T-helper 1 cell treated with Interleukin-12 subunit alpha and Interleukin-12 subunit beta and Interleukin-4 antibody, amounts not matched to agents 30 μg/mL and 1 μg/mL, for 36 hours (primary cell): Measurements from ENCODE around the gene PPP1R7.

Experiments
- H3K27ac Mint-ChIP-seq: one replicate; pipeline ENCODE4 v1.8.0; 2021; ENCODE audit warnings: mild to moderate bottlenecking, mixed read lengths
- H3K27me3 Mint-ChIP-seq: one replicate; pipeline ENCODE4 v1.8.0; 2021; ENCODE audit warnings: low read depth, mixed read lengths
- H3K36me3 Mint-ChIP-seq: one replicate; pipeline ENCODE4 v1.8.0; 2021; ENCODE audit warnings: low read depth, mixed read lengths
- H3K4me1 Mint-ChIP-seq: one replicate; pipeline ENCODE4 v1.8.0; 2021; ENCODE audit warnings: low read depth, mixed read lengths
- H3K4me3 Mint-ChIP-seq: one replicate; pipeline ENCODE4 v1.8.0; 2021; ENCODE audit warnings: mild to moderate bottlenecking, moderate library complexity, mixed read lengths
- H3K9me3 Mint-ChIP-seq: one replicate; pipeline ENCODE4 v1.8.0; 2021; ENCODE audit warnings: mixed read lengths

PPP1R7 gene

DNA sequence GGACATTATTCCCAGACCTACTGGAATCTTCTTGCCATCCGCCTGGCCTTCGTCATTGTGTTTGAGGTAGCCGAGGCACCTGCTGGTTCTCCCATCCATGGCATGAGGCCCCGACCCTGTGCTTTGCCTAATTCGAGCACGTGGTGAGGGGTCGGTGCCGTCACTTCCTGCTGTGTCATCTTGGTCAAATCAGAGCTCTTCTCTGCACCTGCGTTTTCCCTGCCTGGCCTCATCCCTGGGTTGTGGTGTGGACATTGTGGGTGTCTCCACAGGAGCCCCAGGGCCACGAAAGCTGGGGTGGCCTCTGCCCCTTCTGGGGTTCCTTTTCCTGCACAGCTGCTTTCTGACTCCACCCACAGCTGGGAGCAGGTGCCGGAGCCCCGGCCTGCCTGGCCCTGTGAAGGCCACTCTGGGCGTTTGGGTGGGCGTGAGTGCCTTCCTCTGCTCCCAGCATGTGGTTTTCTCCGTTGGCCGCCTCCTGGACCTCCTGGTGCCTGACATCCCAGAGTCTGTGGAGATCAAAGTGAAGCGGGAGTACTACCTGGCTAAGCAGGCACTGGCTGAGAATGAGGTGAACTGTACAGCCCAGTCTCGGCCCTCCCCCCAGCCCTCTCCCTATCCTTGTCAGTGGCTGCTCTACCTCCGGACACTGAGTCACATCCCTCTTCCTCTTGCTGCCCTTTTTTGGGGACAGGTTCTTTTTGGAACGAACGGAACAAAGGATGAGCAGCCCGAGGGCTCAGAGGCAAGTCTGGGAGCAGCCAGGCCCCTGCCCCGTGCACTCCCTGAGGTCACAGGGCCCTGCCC is 73.1 kb downstream of the PPP1R7 start:
- Mint-ChIP-seq H3K27ac (no peak overlapping the region), H3K36me3 (peaks cover 8% of the 10 kb centered on the region), H3K9me3 (no peaks in the 10 kb centered on the region), H3K4me1 (peaks cover 11% of the 10 kb centered on the region), H3K4me3 (no peak overlapping the region), H3K27me3 (peaks cover 18% of the 10 kb centered on the region)

DNA sequence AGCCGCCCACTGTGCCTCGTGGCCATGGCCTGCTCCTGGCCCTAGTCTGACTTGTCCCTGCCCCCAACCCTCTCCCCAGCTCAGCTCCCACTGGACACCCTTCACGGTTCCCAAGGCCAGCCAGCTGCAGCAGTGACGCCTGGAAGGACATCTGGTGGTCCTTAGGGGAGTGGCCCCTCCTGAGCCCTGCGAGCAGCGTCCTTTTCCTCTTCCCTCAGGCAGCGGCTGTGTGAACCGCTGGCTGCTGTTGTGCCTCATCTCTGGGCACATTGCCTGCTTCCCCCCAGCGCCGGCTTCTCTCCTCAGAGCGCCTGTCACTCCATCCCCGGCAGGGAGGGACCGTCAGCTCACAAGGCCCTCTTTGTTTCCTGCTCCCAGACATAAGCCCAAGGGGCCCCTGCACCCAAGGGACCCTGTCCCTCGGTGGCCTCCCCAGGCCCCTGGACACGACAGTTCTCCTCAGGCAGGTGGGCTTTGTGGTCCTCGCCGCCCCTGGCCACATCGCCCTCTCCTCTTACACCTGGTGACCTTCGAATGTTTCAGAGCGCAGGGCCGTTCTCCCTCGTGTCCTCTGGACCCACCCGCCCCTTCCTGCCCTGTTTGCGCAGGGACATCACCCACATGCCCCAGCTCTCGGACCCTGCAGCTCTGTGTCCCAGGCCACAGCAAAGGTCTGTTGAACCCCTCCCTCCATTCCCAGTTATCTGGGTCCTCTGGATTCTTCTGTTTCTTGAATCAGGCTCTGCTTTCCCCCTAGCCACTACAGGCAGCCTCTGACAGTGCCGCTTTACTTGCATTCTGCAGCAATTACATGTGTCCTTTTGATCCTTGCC is 74.0 kb downstream of the PPP1R7 start:
- Mint-ChIP-seq H3K36me3 (peaks cover 13% of the 10 kb centered on the region), H3K4me3 (no peak overlapping the region), H3K4me1 (peaks cover 4% of the 10 kb centered on the region), H3K27me3 (peaks cover 9% of the 10 kb centered on the region), H3K9me3 (no peaks in the 10 kb centered on the region), H3K27ac (no peak overlapping the region)

DNA sequence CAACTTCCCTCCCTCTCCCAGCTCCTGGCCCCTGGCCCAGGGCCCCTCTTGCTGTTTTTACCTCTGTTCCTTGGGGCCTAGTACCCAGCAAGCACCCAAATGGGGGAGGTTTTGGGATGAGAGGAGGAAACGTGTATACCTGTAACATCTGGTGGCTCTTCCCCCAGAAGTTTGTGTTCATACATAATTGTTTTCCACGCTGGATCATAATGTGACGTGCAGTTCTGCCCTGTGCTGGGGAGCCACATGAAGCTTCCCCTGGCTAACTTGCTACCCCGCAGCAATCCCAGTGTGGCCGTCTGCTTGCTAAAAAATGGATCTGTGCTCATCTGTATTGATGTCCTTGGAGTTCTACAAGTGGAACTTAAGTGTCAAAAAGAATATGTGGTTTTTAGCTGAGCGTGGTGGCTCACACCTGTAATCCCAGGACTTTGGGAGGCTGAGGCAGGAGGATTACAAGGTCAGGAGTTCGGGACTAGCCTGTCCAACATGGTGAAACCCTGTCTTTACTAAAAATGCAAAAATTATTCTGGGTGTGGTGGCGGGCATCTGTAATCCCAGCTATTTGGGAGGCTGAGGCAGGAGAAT is 74.7 kb downstream of the PPP1R7 start:
- Mint-ChIP-seq H3K27ac (no peak overlapping the region), H3K4me1 (peaks cover 2% of the 10 kb centered on the region), H3K36me3 (peaks cover 15% of the 10 kb centered on the region), H3K9me3 (no peaks in the 10 kb centered on the region), H3K4me3 (no peak overlapping the region), H3K27me3 (peaks cover 2% of the 10 kb centered on the region)

DNA sequence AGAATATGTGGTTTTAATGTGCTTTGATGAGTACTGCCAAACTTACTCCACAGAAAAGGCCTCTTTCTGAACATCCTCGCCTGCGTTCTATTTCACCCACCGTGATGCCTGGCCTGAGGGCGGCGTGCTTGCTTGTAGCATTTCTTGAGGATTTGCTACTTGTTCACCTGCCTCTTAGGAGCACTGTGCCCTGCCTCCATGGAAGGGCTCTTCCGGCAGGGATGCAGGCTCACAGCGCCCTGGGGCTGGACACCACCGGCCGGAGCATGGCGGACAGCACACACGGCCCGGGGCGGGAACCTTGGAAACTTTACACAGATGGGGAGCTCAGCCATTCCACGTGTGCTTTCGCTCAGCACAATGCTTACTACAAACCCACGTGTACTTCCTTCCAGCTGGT is 75.3 kb downstream of the PPP1R7 start:
- Mint-ChIP-seq H3K27me3 (no peaks in the 10 kb centered on the region), H3K9me3 (no peaks in the 10 kb centered on the region), H3K36me3 (peaks cover 16% of the 10 kb centered on the region), H3K27ac (no peak overlapping the region), H3K4me1 (peaks cover 2% of the 10 kb centered on the region), H3K4me3 (no peak overlapping the region)

DNA sequence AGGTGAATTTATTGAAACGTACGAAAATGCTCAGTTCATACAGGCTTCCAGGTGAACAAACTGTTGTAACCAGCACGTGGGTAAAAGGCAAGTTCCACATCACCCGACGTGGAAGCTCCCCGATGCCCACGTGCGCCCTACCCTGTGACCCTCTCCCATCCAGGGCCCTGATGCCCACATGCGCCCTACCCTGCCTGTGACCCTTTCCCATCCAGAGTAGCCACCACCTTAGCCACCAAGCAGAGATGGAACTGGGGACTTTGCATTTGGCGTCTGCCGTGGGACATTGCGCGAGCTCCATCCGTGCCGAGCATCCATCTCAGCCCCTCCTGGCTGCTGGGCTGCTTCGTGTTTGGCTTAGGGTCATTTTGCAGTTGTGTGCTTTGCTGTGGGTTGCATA is 75.7 kb downstream of the PPP1R7 start:
- H3K9me3 Mint-ChIP-seq = no peaks in the 10 kb centered on the region
- peaks cover 16% of the 10 kb centered on the region for H3K36me3 Mint-ChIP-seq
- H3K27ac Mint-ChIP-seq = no peak overlapping the region
- H3K27me3 Mint-ChIP-seq = no peaks in the 10 kb centered on the region
- H3K4me1 Mint-ChIP-seq = peaks cover 2% of the 10 kb centered on the region
- H3K4me3 Mint-ChIP-seq = no peak overlapping the region

DNA sequence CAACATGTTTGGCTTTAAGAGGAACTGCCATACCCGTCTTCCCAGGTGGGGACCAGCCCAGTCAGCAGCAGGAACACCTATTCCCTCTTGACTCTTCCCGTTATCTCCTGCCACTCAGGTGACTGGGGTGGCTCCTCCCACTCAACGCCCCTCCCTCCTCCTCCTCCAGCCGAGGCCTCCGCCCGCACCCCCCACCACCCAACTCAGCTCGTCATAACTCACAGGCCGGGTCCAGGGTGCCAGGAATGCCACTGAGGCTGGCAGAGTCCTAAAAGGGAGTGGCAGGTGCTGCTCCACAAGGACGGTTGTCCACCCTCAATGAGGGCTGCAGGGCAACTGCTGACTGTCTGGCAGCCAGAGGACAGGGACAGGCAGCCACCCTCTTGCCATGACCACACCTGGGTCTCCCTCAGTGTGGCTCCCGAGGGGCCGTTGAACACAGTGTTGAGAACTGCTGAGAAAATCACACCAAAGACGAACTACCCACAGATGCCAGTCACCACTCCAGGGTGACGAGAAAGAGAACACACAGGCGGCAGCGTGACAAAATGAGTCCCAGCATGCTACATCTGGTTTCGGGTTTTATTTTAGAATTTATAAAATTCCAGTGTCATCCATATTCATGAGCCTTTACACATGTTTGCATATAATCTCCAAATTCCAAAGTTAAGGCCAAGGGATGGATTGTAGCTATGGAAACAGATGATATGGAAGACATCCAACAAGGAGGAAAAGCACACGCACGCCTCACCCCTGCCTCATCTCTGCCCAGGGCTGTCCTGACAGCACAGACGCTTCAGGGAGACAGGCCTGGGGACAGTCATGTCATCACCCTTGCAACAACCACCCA is 76.7 kb downstream of the PPP1R7 start:
- Mint-ChIP-seq H3K27ac (no peak overlapping the region), H3K4me3 (no peak overlapping the region), H3K36me3 (peaks cover 23% of the 10 kb centered on the region), H3K9me3 (no peaks in the 10 kb centered on the region), H3K4me1 (peaks cover 2% of the 10 kb centered on the region), H3K27me3 (no peaks in the 10 kb centered on the region)

DNA sequence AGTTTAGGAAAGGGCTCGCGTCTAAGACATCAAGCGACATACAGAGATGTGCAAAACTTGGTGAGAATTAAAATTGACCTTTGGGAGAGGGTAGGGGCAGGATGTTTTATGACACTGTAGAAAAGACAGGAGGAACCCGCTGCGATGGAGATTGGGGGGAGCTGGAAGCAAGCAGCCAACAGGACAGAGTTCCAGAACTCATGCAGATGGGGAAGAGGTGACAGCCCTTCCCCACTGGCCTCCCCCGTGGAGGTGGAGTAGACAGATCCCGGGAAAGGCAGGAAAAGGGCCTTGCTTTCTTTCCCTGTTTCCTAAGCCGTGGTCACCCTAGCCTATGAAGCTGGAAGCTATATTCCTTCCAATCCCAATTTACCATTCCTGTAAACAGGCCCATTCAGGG is 77.3 kb downstream of the PPP1R7 start:
- Mint-ChIP-seq H3K4me1 (peaks cover 2% of the 10 kb centered on the region), H3K27me3 (no peaks in the 10 kb centered on the region), H3K27ac (no peak overlapping the region), H3K4me3 (no peak overlapping the region), H3K36me3 (peaks cover 26% of the 10 kb centered on the region), H3K9me3 (no peaks in the 10 kb centered on the region)

DNA sequence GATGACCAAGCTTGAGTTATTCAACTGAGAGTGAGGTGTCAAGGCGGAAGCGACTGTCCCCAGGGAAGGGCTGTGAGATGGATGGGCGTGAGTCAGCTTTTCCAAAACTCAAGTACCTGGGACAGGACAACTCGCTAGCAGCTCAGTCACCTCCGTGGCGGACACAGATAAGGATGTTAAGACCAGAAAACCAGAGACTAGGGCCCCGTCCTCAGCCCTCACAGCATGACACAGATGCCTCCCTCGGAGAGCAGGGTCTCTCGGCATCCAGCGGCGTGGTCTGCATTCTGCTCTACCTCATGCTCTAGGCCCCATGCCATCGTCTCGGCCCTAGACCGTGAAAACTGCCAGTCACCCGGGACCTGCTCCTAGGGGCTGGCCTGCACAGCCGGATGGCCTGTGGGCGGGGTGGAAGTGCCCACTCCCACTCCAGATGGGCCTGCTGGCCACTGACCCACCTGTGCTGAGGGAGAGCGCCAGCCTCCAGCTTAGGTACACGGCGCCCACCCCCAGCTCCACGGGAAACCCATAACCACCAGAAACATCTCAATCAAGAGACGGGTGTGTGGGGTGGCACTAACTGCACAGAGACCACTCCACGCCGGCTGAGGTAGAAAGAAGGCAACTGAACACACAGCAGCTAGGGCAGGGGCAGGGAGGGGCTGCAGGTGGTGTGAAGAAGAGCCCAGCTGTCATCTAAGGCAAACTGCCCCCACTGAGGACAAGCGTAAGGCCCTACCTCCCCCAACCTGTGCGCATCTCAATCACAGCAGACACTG is 78.0 kb downstream of the PPP1R7 start:
- peaks cover under 1% of the 10 kb centered on the region for H3K4me1 Mint-ChIP-seq
- no peaks in the 10 kb centered on the region for H3K9me3 Mint-ChIP-seq
- H3K27ac Mint-ChIP-seq = no peak overlapping the region
- no peak overlapping the region for H3K4me3 Mint-ChIP-seq
- peaks cover 30% of the 10 kb centered on the region for H3K36me3 Mint-ChIP-seq
- H3K27me3 Mint-ChIP-seq = no peaks in the 10 kb centered on the region

DNA sequence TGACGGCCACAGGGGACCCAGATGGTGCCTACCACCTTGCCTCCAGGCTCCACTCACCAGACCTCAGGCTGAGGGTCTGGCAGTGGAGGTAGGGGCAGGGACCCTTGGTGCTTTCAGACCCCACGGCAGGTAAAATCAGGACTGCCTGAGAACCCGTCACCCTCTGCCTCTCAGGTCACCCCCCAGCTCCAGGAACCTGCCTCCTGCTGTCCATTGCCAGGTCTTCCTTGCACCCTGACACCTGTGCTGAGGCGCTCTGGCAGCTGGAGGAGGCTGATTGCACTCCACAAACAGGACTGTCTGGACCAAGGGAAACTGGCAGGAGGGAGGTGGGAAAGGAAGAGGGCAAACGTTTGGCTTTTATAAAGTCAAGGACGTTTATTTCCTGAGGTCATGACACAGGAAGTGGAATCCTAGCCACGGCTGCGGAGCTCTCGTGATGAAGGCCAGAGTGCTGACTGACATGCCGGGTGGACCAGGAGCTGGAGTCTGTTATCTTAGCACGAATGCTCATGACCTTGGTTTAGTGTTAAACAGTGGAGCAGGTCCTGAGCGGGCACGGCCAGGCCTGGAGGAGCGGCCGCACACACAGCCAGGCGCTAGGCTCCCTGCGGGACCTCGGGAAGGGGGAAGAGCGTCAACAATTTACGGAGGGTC is 78.7 kb downstream of the PPP1R7 start:
- Mint-ChIP-seq H3K4me1 (no peaks in the 10 kb centered on the region), H3K36me3 (peaks cover 36% of the 10 kb centered on the region), H3K27me3 (no peaks in the 10 kb centered on the region), H3K27ac (peak overlapping the region; percentile 36), H3K9me3 (no peaks in the 10 kb centered on the region), H3K4me3 (no peak overlapping the region)

DNA sequence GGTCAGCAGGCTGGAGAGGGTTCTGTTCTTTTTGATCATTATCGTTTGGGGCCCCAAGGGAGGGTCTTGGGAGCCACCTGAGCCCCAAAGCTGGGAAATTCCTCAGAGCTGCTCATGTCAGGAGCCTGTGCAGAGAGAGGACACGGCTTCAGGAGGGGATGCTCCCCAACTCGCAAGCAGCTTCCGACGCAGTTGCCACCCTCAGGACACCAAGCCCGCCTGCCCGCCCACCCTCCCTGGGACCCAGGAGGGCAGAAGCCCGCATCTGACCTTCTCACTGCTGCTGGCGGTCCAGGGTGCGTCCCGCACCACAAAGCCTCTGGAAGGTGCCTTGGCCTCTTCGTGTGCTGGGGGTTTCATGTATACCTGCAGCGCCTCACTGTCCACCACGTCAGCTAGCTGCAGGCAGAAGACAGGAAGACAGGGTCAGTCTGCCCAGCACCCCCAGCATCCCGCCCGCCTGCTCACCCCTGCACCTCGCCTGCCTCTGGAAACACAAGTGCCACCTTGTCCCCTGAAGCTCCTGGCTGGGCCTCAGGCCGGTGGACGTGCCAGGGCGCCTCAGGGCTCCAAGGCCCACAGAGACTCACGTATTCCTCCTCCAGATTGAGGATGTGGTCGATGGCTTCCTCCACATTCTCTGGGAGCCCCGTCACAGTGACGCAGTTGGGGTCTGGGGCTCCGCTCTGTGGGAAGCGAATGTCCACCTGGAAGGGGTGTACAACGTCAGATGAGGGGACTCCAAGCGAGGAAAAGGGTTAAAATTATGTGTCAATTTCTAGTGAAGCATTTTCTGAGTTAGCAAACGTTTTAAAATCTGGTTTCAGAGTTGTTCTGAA is 79.5 kb downstream of the PPP1R7 start:
- Mint-ChIP-seq H3K36me3 (peaks cover 38% of the 10 kb centered on the region), H3K9me3 (no peaks in the 10 kb centered on the region), H3K27me3 (no peaks in the 10 kb centered on the region), H3K27ac (no peak overlapping the region), H3K4me3 (no peak overlapping the region), H3K4me1 (no peaks in the 10 kb centered on the region)

DNA sequence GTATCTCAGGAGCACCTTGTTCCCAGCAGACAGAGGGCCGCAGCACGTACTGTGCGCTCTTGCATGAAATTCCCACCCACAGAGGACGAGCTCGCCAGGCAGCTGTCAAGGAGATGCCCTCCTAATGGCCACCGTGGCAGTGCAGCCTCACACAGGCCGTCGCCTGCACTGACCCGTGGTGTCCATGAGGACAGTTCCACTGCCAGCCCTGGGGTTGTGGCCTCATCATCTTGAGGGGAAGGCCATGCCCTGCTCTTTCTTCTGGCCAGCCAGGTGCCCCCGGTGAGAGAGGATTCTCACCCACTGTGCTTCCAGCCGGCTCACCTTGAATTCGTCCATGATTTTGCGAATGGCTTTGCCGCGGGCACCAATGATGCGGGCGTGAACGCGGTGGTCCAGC is 80.2 kb downstream of the PPP1R7 start:
- Mint-ChIP-seq H3K27ac (no peak overlapping the region), H3K4me1 (no peaks in the 10 kb centered on the region), H3K4me3 (no peak overlapping the region), H3K36me3 (peaks cover 40% of the 10 kb centered on the region), H3K9me3 (no peaks in the 10 kb centered on the region), H3K27me3 (no peaks in the 10 kb centered on the region)

DNA sequence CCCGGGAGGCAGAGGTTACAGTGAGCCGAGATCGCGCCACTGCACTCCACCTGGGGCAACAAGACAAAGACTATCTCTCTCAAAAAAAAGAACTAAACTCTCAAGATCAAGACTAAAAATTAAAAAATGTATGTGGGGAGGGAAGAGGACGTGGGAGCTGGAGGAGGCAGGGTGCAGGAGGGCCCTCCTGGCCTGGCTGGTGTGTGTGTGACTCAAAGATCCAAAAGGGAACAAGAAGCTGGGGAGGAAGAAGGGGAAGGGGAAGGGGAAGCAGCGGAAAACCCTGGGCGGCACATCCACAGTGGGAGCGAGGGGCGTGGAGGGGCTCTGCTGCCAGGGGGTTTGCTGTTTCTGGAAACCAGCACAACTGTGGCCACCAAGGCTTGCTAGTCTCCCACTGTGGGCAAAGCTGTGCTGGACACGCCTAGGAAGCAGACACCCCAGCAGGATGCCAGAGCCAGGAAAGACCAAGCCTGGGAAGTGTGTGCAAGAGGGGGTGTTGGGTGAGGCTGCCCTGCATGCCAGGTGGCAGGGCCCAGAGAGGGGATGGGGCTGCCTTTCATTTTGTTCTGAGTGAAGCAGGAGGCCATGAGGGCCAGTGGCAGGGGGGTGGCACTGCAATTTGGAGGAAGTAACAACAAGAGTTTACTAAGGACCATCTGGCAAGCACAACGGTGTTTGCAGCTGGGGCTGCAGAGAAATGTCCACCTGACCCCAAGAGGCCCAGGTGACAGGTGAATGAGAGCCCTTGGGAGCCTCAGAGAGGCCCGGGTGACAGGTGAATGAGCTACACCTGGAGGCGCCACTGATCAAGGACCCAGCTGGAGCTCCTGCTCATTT is 82.7 kb downstream of the PPP1R7 start:
- no peaks in the 10 kb centered on the region for H3K4me1 Mint-ChIP-seq
- H3K36me3 Mint-ChIP-seq = peaks cover 53% of the 10 kb centered on the region
- H3K4me3 Mint-ChIP-seq = no peak overlapping the region
- no peaks in the 10 kb centered on the region for H3K27me3 Mint-ChIP-seq
- no peaks in the 10 kb centered on the region for H3K9me3 Mint-ChIP-seq
- no peak overlapping the region for H3K27ac Mint-ChIP-seq
